WERI-Rb-1 (cell line): ENCODE data around the gene ARL15.

ENCODE experiments used
- DNase-seq: peaks from one replicate; pipeline ENCODE4 v3.0.0-alpha.2; 2020
- H3K27ac ChIP-seq: fragments of 250-450 bp; sonication (Bioruptor Pico); 2 replicates; pipeline ENCODE4 v1.5.1; 2020; ENCODE audit warnings: mild to moderate bottlenecking, moderate library complexity
- H3K27me3 ChIP-seq: fragments of 250-450 bp; sonication (Bioruptor Pico); 2 replicates; pipeline ENCODE4 v1.5.1; 2021; ENCODE audit warnings: mild to moderate bottlenecking, low read depth, moderate library complexity; ENCODE audit not compliant: insufficient read depth, severe bottlenecking
- H3K36me3 ChIP-seq: fragments of 250-450 bp; sonication (Bioruptor Pico); 2 replicates; pipeline ENCODE4 v1.5.1; 2020; ENCODE audit warnings: mild to moderate bottlenecking, moderate library complexity
- H3K4me3 ChIP-seq: 2 replicates; pipeline ENCODE4 v1.5.1; 2011; ENCODE audit warnings: low read depth, mild to moderate bottlenecking, control low read depth, low read length
- H3K9me3 ChIP-seq: fragments of 250-450 bp; sonication (Bioruptor Pico); 2 replicates; pipeline ENCODE4 v1.5.1; 2021; ENCODE audit warnings: mild to moderate bottlenecking, moderate library complexity; ENCODE audit not compliant: severe bottlenecking
- TF ChIP-seq, protein P1 (sequence below): IDR thresholded peaks from 2 replicates; pipeline ENCODE4 v1.5.1; 2011; ENCODE audit warnings: low read depth, mild to moderate bottlenecking, control low read depth, inconsistent platforms, low read length

The ARL15 gene

DNA sequence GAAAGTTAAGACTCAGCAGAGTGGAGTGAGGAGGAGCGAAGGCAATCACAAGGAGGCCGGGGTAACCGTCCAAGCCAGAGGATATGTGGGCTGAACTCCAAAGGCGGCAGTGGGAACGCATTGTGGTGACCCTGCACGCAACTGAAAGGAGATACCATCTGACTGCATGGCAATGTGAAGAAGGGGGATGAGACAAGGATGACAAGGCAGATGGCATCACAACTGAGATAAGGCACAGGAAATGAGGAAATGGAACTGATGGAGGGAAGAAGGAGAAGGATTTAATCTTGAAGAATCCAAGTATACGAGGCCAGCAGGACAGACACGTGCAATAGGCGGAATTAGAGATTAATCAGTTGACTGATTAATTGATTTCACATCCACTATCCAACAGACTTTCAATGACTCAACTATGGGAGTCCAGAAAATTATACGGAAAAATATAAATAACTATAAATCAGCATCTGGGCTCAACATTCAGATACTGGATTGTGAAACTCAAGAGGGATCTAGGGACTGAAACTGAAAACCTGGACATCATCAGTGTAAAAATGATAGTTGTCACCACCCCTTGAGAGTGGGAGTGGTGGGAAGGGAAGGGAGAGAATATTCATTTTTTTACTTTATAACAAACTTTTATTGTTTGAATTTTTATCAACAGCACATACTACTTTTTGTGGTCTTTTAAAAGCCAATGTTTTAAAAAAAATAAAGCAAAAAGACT lies 86.1 kb downstream of the ARL15 start:
- Histone ChIP-seq H3K27ac (no peak overlapping the region), H3K4me3 (no peak overlapping the region), H3K27me3 (no peaks in the 10 kb centered on the region), H3K9me3 (no peaks in the 10 kb centered on the region), H3K36me3 (no peaks in the 10 kb centered on the region)
- TF ChIP-seq, protein P1, sequence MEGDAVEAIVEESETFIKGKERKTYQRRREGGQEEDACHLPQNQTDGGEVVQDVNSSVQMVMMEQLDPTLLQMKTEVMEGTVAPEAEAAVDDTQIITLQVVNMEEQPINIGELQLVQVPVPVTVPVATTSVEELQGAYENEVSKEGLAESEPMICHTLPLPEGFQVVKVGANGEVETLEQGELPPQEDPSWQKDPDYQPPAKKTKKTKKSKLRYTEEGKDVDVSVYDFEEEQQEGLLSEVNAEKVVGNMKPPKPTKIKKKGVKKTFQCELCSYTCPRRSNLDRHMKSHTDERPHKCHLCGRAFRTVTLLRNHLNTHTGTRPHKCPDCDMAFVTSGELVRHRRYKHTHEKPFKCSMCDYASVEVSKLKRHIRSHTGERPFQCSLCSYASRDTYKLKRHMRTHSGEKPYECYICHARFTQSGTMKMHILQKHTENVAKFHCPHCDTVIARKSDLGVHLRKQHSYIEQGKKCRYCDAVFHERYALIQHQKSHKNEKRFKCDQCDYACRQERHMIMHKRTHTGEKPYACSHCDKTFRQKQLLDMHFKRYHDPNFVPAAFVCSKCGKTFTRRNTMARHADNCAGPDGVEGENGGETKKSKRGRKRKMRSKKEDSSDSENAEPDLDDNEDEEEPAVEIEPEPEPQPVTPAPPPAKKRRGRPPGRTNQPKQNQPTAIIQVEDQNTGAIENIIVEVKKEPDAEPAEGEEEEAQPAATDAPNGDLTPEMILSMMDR: no peak
- no peak for DNase-seq

DNA sequence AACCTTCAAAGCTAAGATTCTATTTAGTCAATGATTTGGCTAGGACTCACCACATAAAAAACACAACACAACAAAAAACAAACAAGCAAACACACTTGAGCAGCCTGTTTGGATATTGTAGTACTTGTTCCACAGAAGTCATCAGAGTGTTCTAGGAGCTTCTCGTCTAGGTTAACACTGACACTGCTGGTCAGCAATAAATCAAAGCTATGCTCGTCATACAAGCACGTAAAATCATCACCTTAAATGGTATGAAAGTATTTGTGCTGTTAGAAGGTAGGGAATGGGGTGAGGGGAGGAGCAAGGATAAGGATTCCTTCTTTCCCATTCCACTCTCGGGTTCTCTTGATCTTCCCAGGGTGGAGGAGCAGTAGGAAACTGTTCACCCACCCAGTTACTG lies 88.0 kb downstream of the ARL15 start:
- H3K36me3 ChIP-seq: no peaks in the 10 kb centered on the region
- TF ChIP-seq, protein P1: no peak
- no peaks in the 10 kb centered on the region for H3K27me3 ChIP-seq
- H3K27ac ChIP-seq: no peak overlapping the region
- no peaks in the 10 kb centered on the region for H3K9me3 ChIP-seq
- H3K4me3 ChIP-seq: no peak overlapping the region
- DNase-seq: no peak

DNA sequence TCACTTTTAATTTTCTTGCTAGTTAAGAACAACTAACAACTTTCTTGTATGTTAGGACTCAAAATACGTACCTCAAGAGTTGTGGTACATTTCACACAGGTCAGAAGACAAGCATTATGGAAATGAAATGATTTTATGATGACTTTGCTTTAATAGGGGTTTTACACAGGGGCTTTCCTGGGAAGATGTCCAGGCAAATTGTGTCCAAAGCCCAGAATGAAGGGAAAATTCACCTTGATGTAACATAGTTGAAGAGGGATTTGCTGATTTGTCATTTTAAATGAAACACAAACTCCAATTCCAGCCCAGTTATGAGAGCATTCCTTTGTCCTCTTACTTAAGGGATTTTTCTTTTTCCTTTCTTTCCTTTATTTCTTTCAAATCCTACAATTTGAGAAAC lies 89.2 kb downstream of the ARL15 start:
- DNase-seq: no peak
- Histone ChIP-seq H3K27me3 (no peaks in the 10 kb centered on the region), H3K4me3 (no peak overlapping the region), H3K27ac (no peak overlapping the region), H3K9me3 (no peaks in the 10 kb centered on the region), H3K36me3 (no peaks in the 10 kb centered on the region)
- TF ChIP-seq, protein P1: no peak

DNA sequence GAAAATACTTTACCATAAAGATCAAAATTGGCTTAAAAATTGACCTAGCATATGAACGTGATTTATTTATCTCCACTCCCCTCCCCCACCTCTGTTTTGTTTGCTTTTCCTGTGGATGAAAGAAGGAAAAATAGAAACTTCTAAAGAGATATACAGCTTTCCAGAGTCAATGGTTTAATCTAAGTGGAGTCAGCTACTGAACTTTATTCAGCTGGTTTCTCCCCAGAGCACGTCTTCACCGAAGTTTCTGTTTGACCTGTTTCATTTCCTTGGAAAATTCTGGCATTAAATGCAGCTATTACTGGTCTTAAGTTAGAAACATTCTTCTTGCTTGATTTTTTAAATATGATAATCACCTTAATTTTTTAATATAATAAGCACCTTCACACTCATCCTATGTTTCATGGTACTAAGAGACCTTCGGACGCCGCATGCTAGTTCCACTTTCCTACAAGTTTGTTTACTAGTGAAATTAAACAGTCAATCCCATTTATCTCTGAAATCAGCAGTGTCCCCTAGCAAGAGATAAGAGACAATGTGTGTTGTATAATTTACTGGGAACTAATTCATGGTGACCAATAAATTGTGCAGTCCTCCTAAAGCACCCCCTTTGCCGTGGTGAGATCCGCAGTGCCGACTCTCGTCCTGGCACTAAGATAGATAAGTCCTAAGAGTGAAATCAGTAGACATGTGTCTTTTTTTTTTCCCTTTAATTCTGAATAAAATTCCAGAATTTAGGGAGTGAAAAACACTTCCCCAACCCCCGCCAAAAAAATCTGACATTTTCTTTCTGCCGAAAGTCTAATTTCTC lies 89.9 kb downstream of the ARL15 start:
- DNase-seq: no peak

DNA sequence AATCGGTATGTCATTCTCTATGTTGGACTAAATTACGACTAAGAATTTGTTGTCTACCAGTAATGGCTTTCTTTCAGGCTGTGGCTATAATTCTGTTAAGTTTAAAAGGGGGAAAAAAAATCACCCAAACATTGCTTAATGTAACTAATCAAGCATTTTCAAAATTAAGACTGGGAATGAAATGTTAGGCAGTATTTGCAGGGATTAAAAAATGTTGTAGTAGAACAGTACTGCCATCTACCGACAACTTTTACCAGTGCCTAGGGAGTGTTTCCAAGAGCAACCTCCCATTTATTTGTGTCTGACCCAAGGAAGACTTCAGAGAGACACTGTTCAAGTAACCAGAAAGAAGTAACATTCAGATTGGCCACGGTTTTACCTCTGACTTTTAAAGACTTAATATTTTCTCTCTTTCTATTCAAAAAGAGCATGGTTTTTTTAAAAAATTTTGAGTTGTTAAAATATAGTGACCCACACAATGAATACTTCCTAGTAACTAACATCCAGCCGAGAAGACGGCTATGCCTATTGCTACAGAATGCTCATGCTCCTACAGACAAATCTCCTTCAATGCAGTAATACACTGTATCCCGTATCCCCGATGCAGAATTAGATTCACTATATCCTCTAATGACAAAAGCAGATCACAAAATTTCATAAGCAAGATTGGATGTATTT lies 92.4 kb downstream of the ARL15 start:
- Histone ChIP-seq H3K4me3 (no peak overlapping the region), H3K9me3 (no peaks in the 10 kb centered on the region), H3K27ac (no peak overlapping the region), H3K36me3 (no peaks in the 10 kb centered on the region), H3K27me3 (no peaks in the 10 kb centered on the region)
- TF ChIP-seq, protein P1: peak; percentile 62
- peak; percentile 33 for DNase-seq

More for the DNA sequence above, 89.9 kb downstream of the ARL15 start:
- no peaks in the 10 kb centered on the region for H3K36me3 ChIP-seq
- no peak overlapping the region for H3K4me3 ChIP-seq
- TF ChIP-seq, protein P1: no peak
- no peak overlapping the region for H3K27ac ChIP-seq
- H3K9me3 ChIP-seq: no peaks in the 10 kb centered on the region
- no peaks in the 10 kb centered on the region for H3K27me3 ChIP-seq
